Fibroblast of skin of left biceps (primary cell): Measurements from ENCODE around the gene KRT82.
"Not testable (repeated sequence)": the region's sequence is repeated elsewhere in the genome, so short reads cannot be mapped to it uniquely, and the experiment has no call there.

ENCODE experiments used
- DNase-seq, 2 experiments: peaks; one replicate each; pipeline ENCODE4 v3.0.0-alpha.2; 2013; ENCODE audit warnings: low read depth in 2 of 2

KRT82 gene

DNA sequence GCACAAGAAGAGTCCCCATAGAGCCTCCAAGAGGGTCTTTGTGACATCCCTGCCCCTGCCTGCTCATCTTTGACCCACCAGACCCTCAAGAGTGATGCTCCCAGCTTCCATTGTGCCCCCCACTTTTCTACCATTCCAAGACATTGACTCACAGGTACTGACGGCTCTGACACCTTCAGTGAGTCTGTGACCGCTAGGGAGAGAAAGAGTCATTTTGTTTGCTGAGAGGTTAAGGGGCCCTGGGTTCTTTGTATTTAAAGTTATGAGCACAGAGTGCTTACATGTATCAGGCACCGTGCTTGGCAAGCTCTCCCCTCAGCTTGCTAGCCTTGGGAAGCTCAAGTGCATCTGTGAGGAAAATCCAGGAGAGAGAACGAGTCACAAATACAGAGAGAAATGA lies 7.1 kb upstream of the KRT82 start:
- no peak for DNase-seq

DNA sequence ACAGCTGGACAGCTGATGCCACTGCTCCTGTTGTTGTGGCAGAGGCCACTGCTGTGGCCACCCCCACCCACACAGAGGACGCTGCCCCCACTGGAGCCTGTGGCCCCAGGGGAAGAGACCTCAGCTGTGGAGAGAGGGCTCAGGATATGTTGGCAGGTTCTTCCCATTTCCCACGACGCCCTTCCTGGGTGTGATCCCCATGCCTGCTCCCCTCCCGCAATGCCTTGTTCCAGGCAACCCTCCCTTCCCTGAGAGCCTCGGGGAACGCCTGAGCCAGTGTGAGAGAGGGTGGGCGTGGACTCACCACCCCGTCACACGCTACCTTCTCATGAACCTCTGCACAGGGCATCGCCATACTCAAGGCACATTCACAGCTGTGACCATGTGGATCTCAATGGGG lies 5.7 kb upstream of the KRT82 start:
- DNase-seq: no peak

DNA sequence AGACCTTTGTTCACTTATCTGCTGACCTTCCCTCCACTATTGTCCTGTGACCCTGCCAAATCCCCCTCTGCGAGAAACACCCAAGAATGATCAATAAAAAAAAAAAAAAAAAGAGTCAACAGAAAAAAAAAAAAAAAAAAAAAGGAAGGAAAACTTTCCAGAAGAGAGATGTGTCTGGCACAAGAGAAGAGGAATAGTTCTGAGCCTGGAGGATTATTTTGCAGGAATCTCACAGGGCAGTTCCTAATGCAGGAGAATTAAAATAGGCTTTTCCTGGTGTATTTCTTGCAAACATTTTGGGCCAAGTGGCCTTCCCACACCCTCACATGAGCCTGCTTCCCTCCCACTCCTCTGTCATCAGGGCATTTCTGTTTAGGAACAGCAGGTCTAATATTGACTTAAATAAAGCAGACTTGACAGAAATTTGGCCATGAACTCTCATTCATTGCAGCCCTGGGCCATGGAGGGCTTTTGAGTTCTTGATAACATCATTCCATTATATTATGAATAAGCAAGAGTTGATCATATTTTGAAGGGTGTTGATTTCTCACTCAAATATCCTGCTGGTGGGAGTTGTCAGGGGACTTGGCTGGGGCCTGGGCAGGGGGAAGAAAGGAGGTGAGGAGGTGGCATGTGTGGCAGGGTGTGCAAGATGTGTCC lies 4.6 kb upstream of the KRT82 start:
- DNase-seq: not testable (repeated sequence)

DNA sequence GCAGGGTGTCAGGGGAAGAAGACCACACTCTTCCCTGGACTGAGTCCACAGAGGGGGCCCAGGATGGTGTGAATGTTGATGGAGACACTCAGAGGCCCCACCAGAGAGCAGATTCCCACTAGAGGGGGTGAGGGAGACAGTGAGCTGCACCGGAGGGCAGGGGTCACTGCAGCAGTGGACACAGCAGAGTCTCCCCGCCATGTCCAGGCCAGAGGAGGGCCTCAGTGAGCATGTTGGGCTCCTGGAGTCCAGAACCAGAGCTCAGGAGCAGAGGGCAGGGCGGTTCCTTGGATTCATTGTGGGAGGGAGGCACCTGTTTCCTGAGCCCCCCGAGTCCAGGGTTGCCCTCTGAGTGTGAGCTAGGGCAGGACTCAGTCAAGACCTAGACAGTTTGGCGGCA lies 1.8 kb upstream of the KRT82 start:
- no peak for DNase-seq

DNA sequence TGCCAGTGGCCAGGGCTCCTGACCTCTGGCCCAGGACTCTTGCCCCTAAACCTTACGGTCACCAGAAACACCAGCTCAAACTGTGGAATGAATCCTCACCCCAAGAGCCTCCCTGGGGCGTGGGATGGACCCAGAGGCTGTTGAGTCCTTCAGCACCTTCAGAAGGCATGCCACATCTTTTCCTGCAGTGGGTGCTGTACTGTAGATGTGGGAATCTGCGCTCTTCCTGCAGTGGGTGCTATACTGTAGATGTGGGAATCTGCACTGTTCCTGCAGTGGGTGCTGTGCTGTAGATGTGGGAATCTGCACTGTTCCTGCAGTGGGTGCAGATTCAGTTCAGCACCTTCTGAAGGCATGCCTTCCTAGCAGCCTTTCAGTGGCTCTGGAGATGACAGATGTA lies 1.2 kb downstream of the KRT82 start:
- no peak for DNase-seq

DNA sequence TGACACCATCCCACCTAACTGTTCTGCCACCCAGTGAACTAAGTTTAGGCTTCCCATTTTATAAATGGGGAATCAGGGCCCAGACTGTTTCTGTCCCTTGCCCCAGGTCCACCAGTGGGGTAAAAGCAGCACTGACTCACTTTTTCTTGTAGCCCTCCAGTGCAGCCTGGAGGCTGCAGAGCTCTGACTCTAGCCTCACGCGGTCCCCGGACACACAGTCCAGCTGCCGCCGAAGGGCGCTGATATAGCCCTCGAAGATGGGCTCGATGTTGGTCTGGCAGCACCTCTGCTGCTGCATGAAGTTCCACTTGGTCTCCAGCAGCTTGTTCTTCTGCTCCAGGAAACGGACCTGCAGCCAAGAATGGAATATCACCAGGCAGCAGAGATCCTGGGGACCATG lies 2.6 kb downstream of the KRT82 start:
- DNase-seq: no peak

DNA sequence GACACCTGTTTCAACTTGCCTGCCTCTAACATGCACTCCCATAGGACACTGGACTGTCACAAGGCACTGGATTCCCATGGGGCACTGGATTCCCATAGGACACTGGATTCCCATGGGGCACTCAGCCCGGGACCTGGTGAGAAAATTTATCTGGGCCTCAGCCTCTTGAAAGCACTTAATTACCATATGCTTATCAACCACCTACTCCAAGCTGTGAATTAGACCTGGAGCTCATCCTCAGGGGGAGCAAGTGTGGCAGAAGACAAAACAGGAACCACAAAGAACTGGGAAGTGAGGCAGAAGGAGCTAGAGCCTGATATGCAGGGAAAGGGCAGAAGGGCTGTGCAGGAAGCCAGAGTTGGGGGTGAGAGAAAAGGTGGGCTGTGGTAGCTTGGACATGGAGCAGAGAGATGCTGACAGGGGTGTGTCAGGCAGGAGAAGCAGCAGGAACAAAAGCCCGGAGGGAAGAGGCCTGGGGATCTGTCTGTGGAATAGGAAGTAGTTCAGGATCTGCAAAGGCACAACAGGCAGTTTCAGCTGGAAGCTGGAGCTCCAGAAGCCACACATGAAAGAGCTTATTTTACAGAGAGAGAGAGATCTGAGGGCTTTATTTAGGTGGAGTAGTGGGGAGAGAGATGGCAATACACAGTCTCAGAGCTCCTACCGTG lies 3.1 kb downstream of the KRT82 start:
- no peak for DNase-seq

DNA sequence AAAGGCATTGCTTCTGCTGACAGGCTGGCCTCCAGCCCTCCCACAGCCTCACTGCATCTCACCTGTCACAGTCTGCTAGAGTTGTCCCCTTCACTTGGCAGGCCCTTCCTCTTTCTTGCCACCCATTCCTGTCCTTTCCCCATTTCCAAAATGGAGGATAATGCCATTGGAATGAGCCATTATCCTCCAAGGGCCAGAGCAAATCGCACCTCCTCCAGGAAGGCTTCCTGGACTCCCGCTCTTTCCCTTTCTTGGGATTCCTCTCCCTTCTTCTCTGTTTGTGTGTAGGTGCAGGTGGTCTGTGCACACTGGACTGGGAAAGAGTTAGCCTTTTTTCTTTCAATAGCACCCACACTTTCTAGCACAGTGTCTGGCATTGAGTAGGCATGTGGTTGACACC lies 3.8 kb downstream of the KRT82 start:
- DNase-seq: no peak

DNA sequence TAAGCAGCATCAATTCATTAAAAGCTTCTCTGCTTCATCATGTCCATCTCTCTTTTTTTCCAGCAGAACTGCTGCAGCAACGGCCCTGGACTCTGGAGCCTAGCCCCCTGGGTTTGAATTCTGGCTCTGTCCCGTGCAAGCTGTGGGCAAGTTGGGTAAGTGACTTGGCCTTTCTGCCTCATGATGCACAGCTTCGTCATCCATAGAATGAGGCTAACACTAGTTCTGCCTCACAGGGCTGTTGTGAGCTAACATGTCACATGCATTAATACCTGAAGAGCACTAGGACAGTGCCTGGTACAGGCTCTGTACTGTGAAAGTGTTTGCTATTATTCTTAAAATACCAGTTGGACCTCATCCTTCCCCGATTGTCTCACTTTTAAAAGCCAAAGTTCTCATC lies 4.2 kb downstream of the KRT82 start:
- no peak for DNase-seq

DNA sequence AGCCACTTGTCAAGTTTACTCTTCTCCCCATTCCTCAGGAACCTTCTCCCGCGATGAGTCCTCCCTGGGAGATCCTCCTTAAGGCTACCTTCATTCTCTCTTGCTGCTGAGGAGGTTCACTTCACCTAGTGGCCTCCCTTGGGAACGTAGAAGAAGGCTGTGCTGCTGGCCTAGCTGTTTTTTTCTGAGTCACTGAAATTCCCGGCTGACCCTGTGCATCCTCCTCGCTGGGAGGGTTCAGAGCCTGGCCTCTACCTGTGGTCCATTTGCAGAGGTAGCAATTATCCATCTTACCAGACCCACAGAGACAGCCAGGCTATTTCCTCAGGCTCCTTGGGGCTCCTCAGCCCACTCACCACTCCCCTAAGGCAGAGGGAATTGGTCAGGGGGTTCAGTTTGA lies 4.6 kb downstream of the KRT82 start:
- no peak for DNase-seq

DNA sequence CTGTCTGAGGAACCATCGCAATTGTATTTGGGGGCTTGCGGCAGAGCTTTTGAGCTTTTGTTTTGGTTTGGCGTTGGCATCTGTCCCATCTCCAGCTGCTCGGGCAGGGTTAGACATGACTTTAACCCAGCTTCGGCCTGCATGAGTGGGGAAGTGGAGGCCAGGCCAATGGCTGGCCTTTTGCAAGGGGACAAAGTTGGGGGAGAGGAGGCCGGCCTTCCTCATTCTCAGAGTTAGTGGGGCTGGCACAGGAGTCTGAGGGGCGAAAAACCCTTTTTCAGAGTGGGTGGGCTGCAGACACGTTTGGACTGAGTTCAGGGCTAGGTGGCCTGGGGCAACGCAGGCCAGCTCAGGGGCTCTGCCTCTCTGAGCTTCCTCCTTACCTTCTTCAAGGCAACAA lies 5.2 kb downstream of the KRT82 start:
- no peak for DNase-seq

DNA sequence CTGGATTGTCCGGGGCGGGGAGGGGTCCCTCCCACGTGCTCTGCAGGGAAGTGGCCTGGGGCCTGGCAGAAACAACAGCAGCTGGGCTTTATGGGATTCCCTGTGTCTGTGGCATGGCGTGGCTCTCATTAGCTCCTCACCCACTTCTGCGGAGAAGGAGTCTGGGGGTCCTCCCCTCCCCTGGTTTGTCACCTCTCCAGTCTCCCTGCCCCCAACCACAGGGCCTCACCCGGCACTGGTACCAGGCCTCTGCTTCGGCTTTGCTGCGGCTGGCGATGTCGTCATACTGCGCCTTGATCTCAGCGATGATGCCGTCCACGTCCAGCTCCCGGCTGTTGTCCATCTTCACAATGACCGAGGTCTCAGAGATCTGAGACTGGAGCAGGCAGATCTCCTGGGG lies 6.4 kb downstream of the KRT82 start:
- no peak for DNase-seq

DNA sequence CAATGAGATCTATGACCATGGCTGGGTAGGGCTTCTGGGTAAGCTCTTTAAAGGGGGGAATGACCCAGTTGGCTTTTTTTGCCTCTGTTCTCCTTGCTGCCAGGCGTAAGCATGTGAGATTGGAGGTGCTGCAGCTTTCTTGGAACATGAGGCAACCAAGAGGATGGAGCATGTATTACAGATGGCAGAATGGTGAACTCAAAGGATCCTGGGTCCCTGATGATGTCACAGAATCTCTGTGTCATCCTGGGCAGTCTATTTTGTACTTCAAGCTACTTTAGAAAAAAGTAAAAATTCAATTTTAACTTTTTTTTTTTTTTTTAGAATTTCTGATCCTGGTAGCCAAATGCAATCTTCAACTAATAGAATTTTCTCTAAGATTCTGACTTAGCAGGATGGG lies 8.0 kb downstream of the KRT82 start:
- no peak for DNase-seq

DNA sequence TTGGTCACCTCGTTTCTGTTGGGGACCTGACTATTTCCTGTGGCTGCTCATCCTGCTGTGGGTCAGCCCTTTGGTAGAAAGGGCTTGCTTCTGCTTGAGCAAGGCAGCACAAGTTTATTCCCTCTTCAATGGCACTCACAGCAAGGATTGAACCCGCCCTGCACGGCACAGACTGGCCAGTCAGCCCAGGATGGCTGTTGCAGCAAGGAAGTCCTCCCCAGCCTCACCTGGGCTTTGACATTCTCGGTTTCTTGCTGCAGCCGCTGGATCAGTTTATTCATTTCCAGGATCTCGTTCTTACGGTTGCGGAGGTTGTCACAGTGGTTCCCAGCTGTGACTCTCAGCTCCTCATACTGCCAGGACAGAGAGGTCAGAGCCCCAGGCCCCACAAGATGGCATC lies 9.5 kb downstream of the KRT82 start:
- no peak for DNase-seq

DNA sequence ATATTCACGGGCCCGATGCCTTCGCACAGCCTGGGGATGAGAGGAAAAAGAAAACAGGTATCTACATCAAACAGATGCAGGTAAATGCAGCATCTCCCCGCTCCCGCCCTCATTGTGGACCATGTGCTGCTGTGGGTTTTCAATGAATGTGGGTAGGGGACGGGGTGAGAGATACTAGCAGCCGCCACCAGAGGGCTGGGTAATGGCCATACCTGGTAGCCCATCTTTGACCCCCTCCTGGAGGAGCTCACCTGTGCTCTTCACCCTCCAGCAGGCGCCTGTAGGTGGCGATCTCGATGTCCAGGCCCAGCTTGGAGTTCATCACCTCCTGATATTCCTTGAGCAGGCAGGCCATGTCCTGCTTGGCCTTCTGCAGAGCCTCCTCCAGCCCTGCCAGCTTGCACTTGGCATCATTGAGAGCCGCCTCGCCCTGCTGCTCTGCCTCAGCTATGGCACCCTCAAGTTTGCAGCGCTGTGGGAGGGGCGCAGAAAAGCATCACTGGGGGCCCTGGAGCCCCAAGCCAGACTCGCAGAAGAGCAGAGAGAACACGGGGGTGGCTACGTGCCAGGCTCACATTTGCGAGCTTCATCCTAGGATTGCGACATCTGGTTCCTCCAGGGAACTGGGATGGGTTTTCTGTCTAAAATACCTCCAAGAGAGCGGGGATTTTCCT lies 10.2 kb downstream of the KRT82 start:
- peak; percentile 18 to 26 for DNase-seq

DNA sequence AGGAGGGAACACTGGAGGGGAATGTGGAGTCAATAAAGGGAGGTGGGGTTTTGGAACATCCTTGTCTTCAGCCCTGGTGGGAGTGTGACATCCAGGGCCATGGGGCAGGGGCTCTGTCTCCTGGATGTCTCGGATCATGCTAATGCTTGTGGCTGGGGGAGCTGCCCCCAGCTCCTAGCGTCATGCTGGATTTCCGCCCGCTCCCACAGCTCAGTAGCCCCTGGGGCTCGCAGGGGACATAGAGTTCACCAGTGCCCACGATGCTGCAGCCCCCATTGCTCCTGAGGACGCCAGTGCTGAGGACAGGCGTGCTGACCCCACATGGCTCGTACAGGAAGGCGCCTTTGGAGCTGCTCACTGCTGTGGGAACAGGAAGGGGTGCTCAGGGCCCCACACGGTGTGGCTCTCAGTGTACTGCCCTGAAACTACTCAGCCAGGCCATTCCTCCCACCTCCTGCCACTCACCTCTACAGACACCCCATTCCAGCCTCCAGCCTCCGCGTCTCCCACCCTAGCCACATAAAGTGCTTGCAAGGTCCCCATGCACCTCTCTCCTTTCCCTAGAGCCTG lies 11.2 kb downstream of the KRT82 start:
- no peak for DNase-seq

DNA sequence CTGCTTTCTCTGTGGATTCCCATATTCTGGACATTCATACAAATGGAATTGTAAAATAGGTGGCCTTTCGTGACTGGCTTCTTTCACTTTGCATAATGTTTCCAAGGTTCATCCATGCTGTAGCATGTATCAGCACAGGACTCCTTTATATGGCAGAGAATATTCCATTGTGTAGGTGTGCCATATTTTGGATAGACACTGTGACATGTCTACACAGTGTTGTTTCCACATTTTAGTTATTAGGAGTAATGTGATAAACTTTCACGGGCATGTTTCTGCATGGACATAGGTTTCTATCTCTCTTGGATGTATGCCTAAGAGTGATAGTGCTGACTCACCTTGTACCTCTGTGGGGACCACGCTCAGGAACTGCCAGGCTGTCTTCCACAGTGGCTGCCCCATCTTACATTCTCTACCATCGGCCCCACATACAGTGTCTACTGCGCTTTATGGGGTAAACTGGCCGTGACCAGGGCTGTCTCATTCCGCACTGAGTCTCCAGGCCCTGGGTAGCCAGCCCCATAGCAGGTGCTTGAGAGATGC lies 13.6 kb downstream of the KRT82 start:
- no peak for DNase-seq

DNA sequence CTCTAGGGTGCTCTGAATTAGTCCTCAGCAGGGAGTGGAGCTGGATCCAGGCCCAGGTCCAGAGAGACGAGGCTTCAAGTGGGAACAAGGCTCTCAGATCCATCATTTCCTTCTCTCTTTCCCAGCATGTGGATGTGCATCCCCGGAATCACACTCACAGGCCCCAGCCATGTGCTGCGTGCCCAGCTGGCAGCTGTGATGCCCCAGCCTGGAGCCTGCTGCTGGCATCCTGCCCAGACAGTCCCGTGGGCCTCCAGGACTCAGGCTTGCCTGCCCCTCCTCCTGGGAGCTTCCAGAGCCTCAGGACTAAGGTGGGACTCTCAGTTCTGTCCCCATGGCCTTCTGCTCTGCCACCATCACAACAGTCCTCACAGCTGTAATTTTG lies 14.5 kb downstream of the KRT82 start:
- DNase-seq: no peak

DNA sequence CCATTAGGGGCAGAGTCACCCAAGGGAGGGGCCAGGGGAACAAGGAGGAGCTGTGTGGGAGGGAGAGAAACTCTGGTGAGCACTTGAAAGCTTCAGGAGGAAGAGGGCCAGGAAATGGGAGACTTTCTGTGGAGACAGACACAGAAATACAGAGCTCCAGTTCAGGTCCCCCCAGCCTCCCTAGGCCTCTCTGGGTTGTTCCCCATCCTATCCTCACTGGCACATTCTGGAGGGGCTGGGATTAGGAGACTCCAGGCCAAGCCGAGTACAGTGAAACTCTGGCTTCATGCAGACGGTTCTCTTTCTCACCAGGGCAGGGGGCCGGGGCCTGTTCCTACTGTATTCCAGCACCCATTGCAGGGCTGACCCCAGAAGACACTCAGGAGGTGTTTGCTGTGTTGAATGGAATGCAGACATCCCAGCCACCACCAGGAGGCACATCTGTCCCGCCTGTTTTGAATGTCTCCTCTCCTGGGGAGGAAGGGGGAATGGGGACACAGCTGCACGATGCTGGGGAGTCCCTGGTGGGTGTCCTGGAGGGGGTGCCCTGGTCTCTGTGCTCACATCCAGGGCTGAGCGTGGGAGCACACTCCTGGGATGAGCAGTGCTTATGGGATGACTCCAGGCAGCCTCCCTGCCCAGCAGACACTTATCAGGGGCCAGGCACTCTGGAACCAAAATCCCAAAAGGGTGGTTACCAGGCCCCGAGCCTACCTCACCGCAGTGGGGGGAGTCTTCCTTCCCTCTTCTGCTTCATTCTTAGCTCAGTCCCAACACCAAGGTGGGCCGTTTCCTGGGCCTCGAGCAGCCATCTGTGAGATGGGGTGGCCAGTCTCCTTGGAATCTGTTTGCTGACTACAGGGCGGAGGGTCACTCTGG lies 15.2 kb downstream of the KRT82 start:
- no peak for DNase-seq

DNA sequence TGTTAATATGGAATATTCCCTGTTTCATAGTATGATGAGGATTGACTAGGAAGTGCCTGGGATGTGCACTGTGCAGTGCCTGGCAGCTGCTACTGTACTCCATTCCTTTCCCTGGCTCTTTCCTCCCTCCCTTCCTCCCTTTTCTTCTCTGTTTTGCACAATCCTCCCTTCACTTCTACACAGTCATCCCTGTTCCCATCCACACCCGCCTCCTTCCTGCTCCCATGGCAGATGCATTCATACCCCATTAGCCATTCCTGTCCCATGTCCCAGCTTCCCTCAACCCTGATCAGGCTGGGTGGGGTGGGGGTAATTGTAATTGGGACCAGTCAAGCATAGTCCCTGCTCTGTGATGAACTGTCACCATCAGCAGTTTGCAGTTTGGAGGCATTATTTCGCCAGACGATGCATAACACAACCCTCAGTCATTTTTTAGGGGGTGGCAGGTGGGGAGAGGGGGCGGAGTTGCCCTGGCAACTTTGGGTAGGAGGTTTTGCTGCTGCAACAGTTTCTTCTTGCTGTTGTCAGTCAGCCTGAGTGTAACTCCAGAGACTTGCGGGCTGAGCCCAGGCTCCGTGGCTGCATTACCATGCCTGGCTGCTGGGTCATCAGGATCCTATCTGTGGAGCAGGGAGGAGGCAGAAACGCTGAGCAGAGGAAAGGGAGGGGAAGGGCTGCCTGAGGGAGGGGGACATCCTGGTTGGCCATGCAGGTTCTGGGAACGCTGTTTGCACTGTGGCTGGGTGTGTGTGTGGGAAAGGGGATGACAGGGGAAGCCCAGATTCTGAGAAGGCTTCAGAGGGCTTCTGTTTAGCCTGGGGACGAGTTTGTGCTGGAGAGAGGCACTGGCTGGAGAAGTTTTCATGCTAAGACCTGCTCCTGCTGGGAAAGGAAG lies 16.6 kb downstream of the KRT82 start:
- no peak for DNase-seq

DNA sequence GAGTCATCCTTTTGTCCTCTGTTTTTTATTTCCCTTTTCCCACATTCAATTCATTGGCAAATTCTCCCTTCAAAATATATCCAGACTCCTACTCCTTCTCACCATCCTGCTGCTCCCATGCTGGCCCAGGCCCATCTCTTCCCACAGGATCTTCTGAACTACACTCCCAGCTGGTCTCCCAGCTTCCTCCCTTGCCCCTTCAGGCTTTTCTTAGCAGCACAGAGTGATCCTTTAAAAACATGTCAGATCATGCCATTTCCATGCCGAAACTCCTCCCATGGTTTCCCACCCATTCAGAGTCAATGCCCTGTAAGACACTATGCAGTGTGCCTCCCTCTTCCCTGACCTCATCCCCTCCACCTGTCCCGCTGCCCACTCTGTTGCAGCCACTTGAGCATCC lies 18.3 kb downstream of the KRT82 start:
- no peak for DNase-seq
